ENCODE data around the gene POFUT2. TPM values are rescaled to one million over a fixed set of nuclear protein-coding genes. Genes with fewer than 3 reads are reported as not detected.
"Not testable (repeated sequence)": the region's sequence is repeated elsewhere in the genome, so short reads cannot be mapped to it uniquely, and the experiment has no call there.

POFUT2 gene
- total RNA-seq, 1 donor from 2014 or later = 38.3 TPM

GRCh38 chr21:45318556-45319404 lies 31.1 kb upstream of the POFUT2 start:
- peak overlapping the region; percentile 71 for H3K27ac ChIP-seq
- peaks cover 56% of the 10 kb centered on the region for H3K4me1 ChIP-seq
- no peak for DNase-seq (ENCODE audit: extremely low spot score in 2 of 2)
- no peaks in the 10 kb centered on the region for H3K27me3 ChIP-seq
- intact Hi-C loops (cut with DNase I) = no loop called here
- H3K9me3 ChIP-seq = no peaks in the 10 kb centered on the region
- no peaks in the 10 kb centered on the region for H3K36me3 ChIP-seq
- peak; percentile 43 to 66 for TF ChIP-seq POLR2AphosphoS5 (IDR thresholded peaks at IDR 0.05; ENCODE audit: insufficient read depth in 1 of 2, low read depth in 1 of 2)
- TF ChIP-seq, protein P1, sequence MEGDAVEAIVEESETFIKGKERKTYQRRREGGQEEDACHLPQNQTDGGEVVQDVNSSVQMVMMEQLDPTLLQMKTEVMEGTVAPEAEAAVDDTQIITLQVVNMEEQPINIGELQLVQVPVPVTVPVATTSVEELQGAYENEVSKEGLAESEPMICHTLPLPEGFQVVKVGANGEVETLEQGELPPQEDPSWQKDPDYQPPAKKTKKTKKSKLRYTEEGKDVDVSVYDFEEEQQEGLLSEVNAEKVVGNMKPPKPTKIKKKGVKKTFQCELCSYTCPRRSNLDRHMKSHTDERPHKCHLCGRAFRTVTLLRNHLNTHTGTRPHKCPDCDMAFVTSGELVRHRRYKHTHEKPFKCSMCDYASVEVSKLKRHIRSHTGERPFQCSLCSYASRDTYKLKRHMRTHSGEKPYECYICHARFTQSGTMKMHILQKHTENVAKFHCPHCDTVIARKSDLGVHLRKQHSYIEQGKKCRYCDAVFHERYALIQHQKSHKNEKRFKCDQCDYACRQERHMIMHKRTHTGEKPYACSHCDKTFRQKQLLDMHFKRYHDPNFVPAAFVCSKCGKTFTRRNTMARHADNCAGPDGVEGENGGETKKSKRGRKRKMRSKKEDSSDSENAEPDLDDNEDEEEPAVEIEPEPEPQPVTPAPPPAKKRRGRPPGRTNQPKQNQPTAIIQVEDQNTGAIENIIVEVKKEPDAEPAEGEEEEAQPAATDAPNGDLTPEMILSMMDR (IDR thresholded peaks at IDR 0.05) = no peak
- TF ChIP-seq POLR2A (IDR thresholded peaks at IDR 0.05) = no peak
- no peak overlapping the region for H3K4me3 ChIP-seq

GRCh38 chr21:45318146-45318555 lies 30.5 kb upstream of the POFUT2 start:
- no peak overlapping the region for H3K4me3 ChIP-seq
- H3K4me1 ChIP-seq = peaks cover 50% of the 10 kb centered on the region
- no peaks in the 10 kb centered on the region for H3K9me3 ChIP-seq
- intact Hi-C loops (cut with DNase I) = no loop called here
- no peaks in the 10 kb centered on the region for H3K36me3 ChIP-seq
- DNase-seq (ENCODE audit: extremely low spot score in 2 of 2) = no peak
- H3K27me3 ChIP-seq = no peaks in the 10 kb centered on the region
- H3K27ac ChIP-seq = peak overlapping the region; percentile 71
- TF ChIP-seq POLR2AphosphoS5 (IDR thresholded peaks at IDR 0.05; ENCODE audit: insufficient read depth in 1 of 2, low read depth in 1 of 2) (no peak), POLR2A (IDR thresholded peaks at IDR 0.05) (no peak)
- TF ChIP-seq, protein P1 (IDR thresholded peaks at IDR 0.05) = no peak

DNA sequence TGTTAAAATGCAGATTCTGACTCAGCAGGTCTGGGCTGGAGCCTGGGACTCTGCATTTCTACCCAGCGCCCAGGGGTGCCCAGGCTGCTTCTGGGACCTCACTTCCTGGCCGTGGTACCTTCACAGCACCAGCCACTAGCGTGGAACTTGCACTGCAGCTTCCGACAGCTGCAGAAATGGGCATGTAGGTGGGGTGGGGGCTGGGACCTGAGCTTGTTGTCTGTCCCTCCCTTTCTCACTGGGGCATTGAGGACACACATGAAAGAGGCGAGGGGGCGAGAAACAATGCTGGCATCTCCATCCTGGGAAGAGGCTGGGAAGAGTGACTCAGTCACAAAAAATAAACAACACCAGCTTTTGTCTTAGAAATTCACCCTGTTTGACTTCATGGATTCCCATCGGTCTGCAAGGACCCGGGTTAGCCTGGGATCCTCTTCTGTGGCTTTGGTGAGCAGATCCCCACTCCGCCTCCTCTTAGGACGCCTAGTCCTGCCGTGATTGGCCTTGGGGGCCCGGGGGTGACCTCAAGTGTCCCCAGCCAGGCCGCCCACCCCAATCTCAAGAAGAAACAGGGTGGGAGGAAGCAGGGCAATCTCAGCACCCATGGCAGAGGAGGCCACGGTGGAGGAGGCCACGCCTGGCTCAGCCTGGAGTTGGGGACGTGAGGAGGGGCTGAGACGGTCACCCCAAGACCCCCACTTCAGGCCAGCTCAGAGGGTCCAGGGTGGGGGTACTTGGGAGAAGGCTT lies 29.9 kb upstream of the POFUT2 start:
- Histone ChIP-seq H3K27me3 (no peaks in the 10 kb centered on the region), H3K4me1 (peaks cover 44% of the 10 kb centered on the region), H3K9me3 (no peaks in the 10 kb centered on the region), H3K27ac (peak overlapping the region; percentile 71), H3K36me3 (no peaks in the 10 kb centered on the region), H3K4me3 (no peak overlapping the region)
- TF ChIP-seq POLR2AphosphoS5 (IDR thresholded peaks at IDR 0.05; ENCODE audit: insufficient read depth in 1 of 2, low read depth in 1 of 2) = no peak
- TF ChIP-seq, protein P1 (IDR thresholded peaks at IDR 0.05) = no peak
- no peak for TF ChIP-seq POLR2A (IDR thresholded peaks at IDR 0.05)
- no peak for DNase-seq (ENCODE audit: extremely low spot score in 2 of 2)
- intact Hi-C loops (cut with DNase I) = no loop called here

DNA sequence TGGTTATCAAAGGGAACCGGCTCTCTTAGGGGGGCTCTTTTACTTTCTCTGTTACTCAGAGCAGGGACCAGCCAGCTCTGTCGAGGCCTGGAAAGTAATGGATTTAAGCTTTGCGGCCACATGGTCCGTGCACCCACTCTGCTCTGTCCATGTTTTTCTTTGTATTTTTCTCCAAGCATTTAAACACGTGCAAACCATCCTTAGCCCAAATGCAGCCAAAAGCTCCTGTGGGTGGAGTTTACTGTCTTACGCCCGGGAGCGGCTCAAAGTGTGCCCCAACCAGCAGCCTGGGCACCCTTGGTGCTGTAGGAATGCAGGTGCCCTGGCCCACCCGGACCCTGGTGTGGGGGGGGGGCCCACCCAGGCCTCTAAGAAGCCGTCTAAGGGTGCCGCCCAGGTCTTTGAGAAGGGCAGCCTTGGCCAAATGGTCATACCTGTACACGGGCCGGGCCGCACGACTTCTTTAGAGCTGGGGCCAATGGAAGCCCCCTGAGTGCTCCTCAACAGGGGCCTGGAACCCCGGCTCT lies 29.2 kb upstream of the POFUT2 start:
- peaks cover 42% of the 10 kb centered on the region for H3K4me1 ChIP-seq
- DNase-seq (ENCODE audit: extremely low spot score in 2 of 2) = no peak
- intact Hi-C loops (cut with DNase I) = no loop called here
- no peaks in the 10 kb centered on the region for H3K36me3 ChIP-seq
- peak overlapping the region; percentile 29 for H3K27ac ChIP-seq
- no peaks in the 10 kb centered on the region for H3K9me3 ChIP-seq
- H3K4me3 ChIP-seq = no peak overlapping the region
- TF ChIP-seq, protein P1 (IDR thresholded peaks at IDR 0.05) = no peak
- TF ChIP-seq POLR2AphosphoS5 (IDR thresholded peaks at IDR 0.05; ENCODE audit: insufficient read depth in 1 of 2, low read depth in 1 of 2) = no peak
- no peak for TF ChIP-seq POLR2A (IDR thresholded peaks at IDR 0.05)
- H3K27me3 ChIP-seq = no peaks in the 10 kb centered on the region

GRCh38 chr21:45315676-45316470 lies 28.2 kb upstream of the POFUT2 start:
- H3K27me3 ChIP-seq; H3K4me3 ChIP-seq; intact Hi-C loops (cut with DNase I); H3K9me3 ChIP-seq; H3K27ac ChIP-seq; DNase-seq (ENCODE audit: extremely low spot score in 2 of 2); H3K36me3 ChIP-seq: not testable (repeated sequence)
- peaks cover 40% of the 10 kb centered on the region for H3K4me1 ChIP-seq
